ENCODE data around the gene TYRP1. TPM values are rescaled to one million over a fixed set of nuclear protein-coding genes. Genes with fewer than 3 reads are reported as not detected.

Gene TYRP1, protein sequence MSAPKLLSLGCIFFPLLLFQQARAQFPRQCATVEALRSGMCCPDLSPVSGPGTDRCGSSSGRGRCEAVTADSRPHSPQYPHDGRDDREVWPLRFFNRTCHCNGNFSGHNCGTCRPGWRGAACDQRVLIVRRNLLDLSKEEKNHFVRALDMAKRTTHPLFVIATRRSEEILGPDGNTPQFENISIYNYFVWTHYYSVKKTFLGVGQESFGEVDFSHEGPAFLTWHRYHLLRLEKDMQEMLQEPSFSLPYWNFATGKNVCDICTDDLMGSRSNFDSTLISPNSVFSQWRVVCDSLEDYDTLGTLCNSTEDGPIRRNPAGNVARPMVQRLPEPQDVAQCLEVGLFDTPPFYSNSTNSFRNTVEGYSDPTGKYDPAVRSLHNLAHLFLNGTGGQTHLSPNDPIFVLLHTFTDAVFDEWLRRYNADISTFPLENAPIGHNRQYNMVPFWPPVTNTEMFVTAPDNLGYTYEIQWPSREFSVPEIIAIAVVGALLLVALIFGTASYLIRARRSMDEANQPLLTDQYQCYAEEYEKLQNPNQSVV
- not detected in 2 replicates for total RNA-seq

GRCh38 chr9:12693141-12693540 lies at the start of gene TYRP1:
TSS of gene TYRP1 (plus strand) at chr9:12693385. CDS start at chr9:12693997, 612 bp downstream.
- TF ChIP-seq, protein P1, sequence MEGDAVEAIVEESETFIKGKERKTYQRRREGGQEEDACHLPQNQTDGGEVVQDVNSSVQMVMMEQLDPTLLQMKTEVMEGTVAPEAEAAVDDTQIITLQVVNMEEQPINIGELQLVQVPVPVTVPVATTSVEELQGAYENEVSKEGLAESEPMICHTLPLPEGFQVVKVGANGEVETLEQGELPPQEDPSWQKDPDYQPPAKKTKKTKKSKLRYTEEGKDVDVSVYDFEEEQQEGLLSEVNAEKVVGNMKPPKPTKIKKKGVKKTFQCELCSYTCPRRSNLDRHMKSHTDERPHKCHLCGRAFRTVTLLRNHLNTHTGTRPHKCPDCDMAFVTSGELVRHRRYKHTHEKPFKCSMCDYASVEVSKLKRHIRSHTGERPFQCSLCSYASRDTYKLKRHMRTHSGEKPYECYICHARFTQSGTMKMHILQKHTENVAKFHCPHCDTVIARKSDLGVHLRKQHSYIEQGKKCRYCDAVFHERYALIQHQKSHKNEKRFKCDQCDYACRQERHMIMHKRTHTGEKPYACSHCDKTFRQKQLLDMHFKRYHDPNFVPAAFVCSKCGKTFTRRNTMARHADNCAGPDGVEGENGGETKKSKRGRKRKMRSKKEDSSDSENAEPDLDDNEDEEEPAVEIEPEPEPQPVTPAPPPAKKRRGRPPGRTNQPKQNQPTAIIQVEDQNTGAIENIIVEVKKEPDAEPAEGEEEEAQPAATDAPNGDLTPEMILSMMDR (IDR thresholded peaks at IDR 0.05) = no peak
- intact Hi-C loops (cut with micrococcal nuclease) = no loop called here
- H3K36me3 Mint-ChIP-seq (ENCODE audit: low read depth) = no peaks in the 10 kb centered on the region
- DNase-seq = no peak
- ChIA-PET CTCF (no interaction called here), POLR2A (no interaction called here)
- ATAC-seq (ENCODE audit: low read depth) = no peak
- H3K4me3 Mint-ChIP-seq = no peak within 1 kb of the TSS
- H3K9me3 Mint-ChIP-seq = peaks cover 2% of the 10 kb centered on the region
- no peaks in the 10 kb centered on the region for H3K4me1 Mint-ChIP-seq
- no peaks in the 10 kb centered on the region for H3K27me3 Mint-ChIP-seq
- H3K27ac Mint-ChIP-seq = no peak within 1 kb of the TSS

- intact Hi-C loops (cut with micrococcal nuclease) = no loop called here
- TF ChIP-seq, protein P1 (IDR thresholded peaks at IDR 0.05) = no peak
- no peaks in the 10 kb centered on the region for H3K36me3 Mint-ChIP-seq (ENCODE audit: low read depth)
- ATAC-seq (ENCODE audit: low read depth) (no peak), DNase-seq (no peak)
- H3K27ac Mint-ChIP-seq = no peak overlapping the region
- H3K27me3 Mint-ChIP-seq = no peaks in the 10 kb centered on the region
- ChIA-PET CTCF (no interaction called here), POLR2A (no interaction called here)
- H3K9me3 Mint-ChIP-seq = no peaks in the 10 kb centered on the region
- no peaks in the 10 kb centered on the region for H3K4me1 Mint-ChIP-seq
- H3K4me3 Mint-ChIP-seq = no peak overlapping the region
Measured at GRCh38 chr9:12643686-12644085, 49.5 kb upstream of the TYRP1 start.

- intact Hi-C loops (cut with micrococcal nuclease) = no loop called here
- CTCF ChIA-PET = no interaction called here
- no peak for DNase-seq
- no peak overlapping the region for H3K27ac Mint-ChIP-seq
- POLR2A ChIA-PET = no interaction called here
- H3K27me3 Mint-ChIP-seq = no peaks in the 10 kb centered on the region
- no peaks in the 10 kb centered on the region for H3K4me1 Mint-ChIP-seq
- no peak for ATAC-seq (ENCODE audit: low read depth)
- TF ChIP-seq, protein P1 (IDR thresholded peaks at IDR 0.05) = no peak
- no peak overlapping the region for H3K4me3 Mint-ChIP-seq
- H3K9me3 Mint-ChIP-seq = peaks cover 4% of the 10 kb centered on the region
- no peaks in the 10 kb centered on the region for H3K36me3 Mint-ChIP-seq (ENCODE audit: low read depth)
Measured at GRCh38 chr9:12648925-12649324, 44.3 kb upstream of the TYRP1 start.

GRCh38 chr9:12651125-12651524 lies 42.1 kb upstream of the TYRP1 start:
- POLR2A ChIA-PET = no interaction called here
- no peak overlapping the region for H3K27ac Mint-ChIP-seq
- no peaks in the 10 kb centered on the region for H3K36me3 Mint-ChIP-seq (ENCODE audit: low read depth)
- H3K4me3 Mint-ChIP-seq = no peak overlapping the region
- no peaks in the 10 kb centered on the region for H3K27me3 Mint-ChIP-seq
- TF ChIP-seq, protein P1 (IDR thresholded peaks at IDR 0.05) = no peak
- H3K9me3 Mint-ChIP-seq = peaks cover 4% of the 10 kb centered on the region
- CTCF ChIA-PET = no interaction called here
- DNase-seq (no peak), ATAC-seq (ENCODE audit: low read depth) (no peak)
- intact Hi-C loops (cut with micrococcal nuclease) = no loop called here
- H3K4me1 Mint-ChIP-seq = no peaks in the 10 kb centered on the region

GRCh38 chr9:12652973-12653372 lies 40.2 kb upstream of the TYRP1 start:
- H3K4me3 Mint-ChIP-seq = no peak overlapping the region
- no peak overlapping the region for H3K27ac Mint-ChIP-seq
- H3K36me3 Mint-ChIP-seq (ENCODE audit: low read depth) = no peaks in the 10 kb centered on the region
- ChIA-PET CTCF (no interaction called here), POLR2A (no interaction called here)
- intact Hi-C loops (cut with micrococcal nuclease) = no loop called here
- TF ChIP-seq, protein P1 (IDR thresholded peaks at IDR 0.05) = no peak
- no peaks in the 10 kb centered on the region for H3K4me1 Mint-ChIP-seq
- no peaks in the 10 kb centered on the region for H3K27me3 Mint-ChIP-seq
- DNase-seq = no peak
- ATAC-seq (ENCODE audit: low read depth) = no peak
- H3K9me3 Mint-ChIP-seq = peaks cover 4% of the 10 kb centered on the region
